Measurements from ENCODE around the gene FCHSD1.

The FCHSD1 gene

DNA sequence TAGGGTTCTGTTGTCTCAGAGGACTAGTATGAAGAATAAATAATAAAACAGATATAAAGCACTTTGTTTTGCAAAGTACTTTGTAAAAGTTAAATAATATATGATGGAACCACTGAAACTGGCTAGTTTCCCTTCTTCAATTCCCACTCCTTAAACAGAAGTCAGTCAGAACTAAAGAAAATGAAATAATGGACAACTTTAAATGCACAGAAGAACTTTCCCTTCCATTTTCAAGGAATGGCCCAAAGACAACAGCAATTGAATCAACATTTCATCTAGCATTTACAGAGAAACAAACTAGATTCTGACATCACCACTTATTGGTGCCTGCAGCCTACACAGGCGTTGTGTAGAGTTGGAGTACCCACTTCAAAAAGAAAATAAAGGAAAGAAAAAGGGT is 48.6 kb downstream of the FCHSD1 start:
- no CpG with 5 or more reads among the region's 1 CpG for WGBS (ENCODE audit: insufficient coverage, insufficient read length)
- H3K4me1 ChIP-seq (ENCODE audit: control insufficient read depth, insufficient read depth, low read length), result no peaks in the 10 kb centered on the region

DNA sequence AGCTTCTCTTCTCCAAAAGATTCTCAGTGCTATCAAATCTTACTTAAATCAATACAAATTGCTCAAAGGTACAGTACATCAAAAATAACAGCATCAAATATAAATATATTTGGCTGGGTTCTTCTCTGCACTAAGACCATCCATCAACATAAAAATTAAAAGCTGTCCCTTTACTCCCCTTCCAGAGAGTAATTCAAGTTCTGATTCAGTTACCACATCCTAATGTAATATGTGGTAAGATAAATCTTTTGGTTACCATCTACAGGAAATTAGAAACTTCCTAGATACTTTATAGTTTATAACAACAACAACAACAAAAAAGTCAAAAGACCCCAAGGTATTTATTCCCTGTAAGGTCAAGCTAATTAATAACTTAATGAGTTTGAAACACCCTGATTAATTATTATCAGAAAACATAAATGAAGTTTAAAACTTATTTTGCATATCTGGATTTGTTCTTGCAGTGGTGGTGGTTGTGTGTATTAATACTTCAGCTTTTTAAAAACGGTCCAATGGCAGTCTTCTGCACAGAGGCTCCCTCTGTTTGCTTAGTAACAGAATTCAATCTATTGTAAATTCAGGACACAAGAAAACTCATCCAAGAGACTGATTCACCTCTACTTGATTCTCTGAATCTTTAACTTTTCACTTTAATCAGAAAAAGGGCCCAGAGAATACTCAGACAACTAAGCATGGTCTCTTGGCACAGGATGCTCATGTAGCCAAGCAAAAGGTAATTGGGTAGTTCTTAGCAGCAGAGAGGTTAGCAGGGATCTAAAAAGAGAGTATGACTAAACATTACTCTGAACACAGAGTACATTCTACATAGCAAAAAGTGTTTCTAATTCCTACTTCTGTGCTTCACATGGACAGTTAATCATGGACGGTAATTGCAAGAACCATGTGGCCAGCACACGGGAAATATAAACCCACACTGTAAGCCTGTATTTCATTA is 52.5 kb downstream of the FCHSD1 start:
- no peaks in the 10 kb centered on the region for H3K27me3 ChIP-seq (ENCODE audit: control insufficient read depth, insufficient read depth, low read length)
- WGBS (ENCODE audit: insufficient coverage, insufficient read length), result no CpG with 5 or more reads among the region's 3 CpGs
- H3K9me3 ChIP-seq (ENCODE audit: control insufficient read depth, insufficient read depth, low read length), result no peaks in the 10 kb centered on the region

More for the DNA sequence above, 48.6 kb downstream of the FCHSD1 start:
- Histone ChIP-seq H3K27me3 (ENCODE audit: control insufficient read depth, insufficient read depth, low read length) (no peaks in the 10 kb centered on the region), H3K9me3 (ENCODE audit: control insufficient read depth, insufficient read depth, low read length) (no peaks in the 10 kb centered on the region), H3K36me3 (ENCODE audit: control insufficient read depth, insufficient read depth, low read length) (no peaks in the 10 kb centered on the region), H3K27ac (ENCODE audit: low read length) (no peak overlapping the region), H3K4me3 (ENCODE audit: low read length) (no peak overlapping the region)
- no peak for DNase-seq (ENCODE audit: low read depth, low spot score)

DNA sequence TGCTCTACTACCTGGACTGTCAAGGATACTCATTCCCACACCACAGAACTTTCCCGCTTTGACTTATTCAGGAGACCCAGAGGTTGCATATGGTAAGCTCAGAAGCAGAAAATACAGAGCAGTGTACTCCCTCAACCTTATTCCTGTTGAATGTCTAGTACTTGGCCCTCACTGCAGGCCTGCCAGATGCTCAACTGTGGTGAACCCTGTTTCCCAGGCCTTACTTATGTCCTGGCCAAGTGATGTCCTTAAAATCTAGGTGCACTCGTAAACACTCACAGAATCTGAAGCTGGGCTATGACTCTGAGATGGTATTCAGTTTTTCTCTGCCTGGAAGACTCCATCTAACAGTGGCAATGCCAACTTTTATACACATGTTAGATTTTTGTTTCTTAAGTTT is 53.4 kb downstream of the FCHSD1 start:
- no peak for DNase-seq (ENCODE audit: low read depth, low spot score)
- Histone ChIP-seq H3K9me3 (ENCODE audit: control insufficient read depth, insufficient read depth, low read length) (no peaks in the 10 kb centered on the region), H3K36me3 (ENCODE audit: control insufficient read depth, insufficient read depth, low read length) (no peaks in the 10 kb centered on the region), H3K27ac (ENCODE audit: low read length) (no peak overlapping the region), H3K27me3 (ENCODE audit: control insufficient read depth, insufficient read depth, low read length) (no peaks in the 10 kb centered on the region), H3K4me1 (ENCODE audit: control insufficient read depth, insufficient read depth, low read length) (no peaks in the 10 kb centered on the region), H3K4me3 (ENCODE audit: low read length) (no peak overlapping the region)
- WGBS (ENCODE audit: insufficient coverage, insufficient read length), result no CpG with 5 or more reads among the region's 2 CpGs

More for the DNA sequence above, 52.5 kb downstream of the FCHSD1 start:
- no peak overlapping the region for H3K27ac ChIP-seq (ENCODE audit: low read length)
- no peaks in the 10 kb centered on the region for H3K4me1 ChIP-seq (ENCODE audit: control insufficient read depth, insufficient read depth, low read length)
- H3K4me3 ChIP-seq (ENCODE audit: low read length), result no peak overlapping the region
- DNase-seq (ENCODE audit: low read depth, low spot score), result no peak
- H3K36me3 ChIP-seq (ENCODE audit: control insufficient read depth, insufficient read depth, low read length), result no peaks in the 10 kb centered on the region

DNA sequence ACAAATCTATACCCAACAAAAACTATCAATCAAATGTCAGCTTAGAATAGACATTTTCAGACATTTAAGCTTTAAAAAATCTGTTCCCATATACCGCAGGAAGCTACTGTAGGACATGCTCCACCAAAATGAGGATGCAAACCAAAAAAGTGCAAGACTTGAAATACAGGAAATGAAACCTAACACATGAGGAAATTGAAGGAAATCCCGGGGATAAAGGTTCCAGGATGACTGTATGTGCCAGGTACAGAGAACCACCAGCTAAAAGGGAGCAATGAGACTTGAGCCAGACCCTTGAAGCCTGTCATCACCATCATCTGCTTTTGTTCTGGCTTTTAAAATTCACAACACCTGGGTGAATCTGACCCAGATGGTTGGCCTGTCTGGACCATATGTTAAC is 53.8 kb downstream of the FCHSD1 start:
- Histone ChIP-seq H3K4me1 (ENCODE audit: control insufficient read depth, insufficient read depth, low read length) (no peaks in the 10 kb centered on the region), H3K27me3 (ENCODE audit: control insufficient read depth, insufficient read depth, low read length) (no peaks in the 10 kb centered on the region), H3K36me3 (ENCODE audit: control insufficient read depth, insufficient read depth, low read length) (no peaks in the 10 kb centered on the region), H3K4me3 (ENCODE audit: low read length) (no peak overlapping the region), H3K9me3 (ENCODE audit: control insufficient read depth, insufficient read depth, low read length) (no peaks in the 10 kb centered on the region), H3K27ac (ENCODE audit: low read length) (no peak overlapping the region)
- no CpG with 5 or more reads among the region's 2 CpGs for WGBS (ENCODE audit: insufficient coverage, insufficient read length)
- no peak for DNase-seq (ENCODE audit: low read depth, low spot score)

DNA sequence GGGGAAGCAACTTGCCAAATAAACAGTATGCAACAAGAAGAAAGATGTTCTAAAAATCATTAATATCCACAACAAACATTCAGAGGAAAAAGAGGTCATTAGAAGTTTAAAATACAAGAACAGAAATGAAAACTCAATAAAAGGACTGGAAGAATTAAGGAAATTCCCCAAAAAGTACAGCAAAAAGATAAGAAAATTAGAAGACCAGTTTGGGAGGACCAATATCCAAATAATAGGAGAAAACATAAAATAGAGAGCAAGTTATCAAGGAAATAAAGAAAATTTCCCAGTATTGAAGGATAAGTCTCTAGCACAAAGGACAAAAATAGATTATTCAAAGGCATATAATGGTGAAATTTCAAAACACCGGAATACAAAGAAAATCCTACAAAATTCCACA is 54.4 kb downstream of the FCHSD1 start:
- Histone ChIP-seq H3K9me3 (ENCODE audit: control insufficient read depth, insufficient read depth, low read length) (no peaks in the 10 kb centered on the region), H3K4me1 (ENCODE audit: control insufficient read depth, insufficient read depth, low read length) (no peaks in the 10 kb centered on the region), H3K27ac (ENCODE audit: low read length) (no peak overlapping the region), H3K27me3 (ENCODE audit: control insufficient read depth, insufficient read depth, low read length) (no peaks in the 10 kb centered on the region), H3K36me3 (ENCODE audit: control insufficient read depth, insufficient read depth, low read length) (no peaks in the 10 kb centered on the region), H3K4me3 (ENCODE audit: low read length) (no peak overlapping the region)
- no CpG with 5 or more reads among the region's 1 CpG for WGBS (ENCODE audit: insufficient coverage, insufficient read length)
- no peak for DNase-seq (ENCODE audit: low read depth, low spot score)

DNA sequence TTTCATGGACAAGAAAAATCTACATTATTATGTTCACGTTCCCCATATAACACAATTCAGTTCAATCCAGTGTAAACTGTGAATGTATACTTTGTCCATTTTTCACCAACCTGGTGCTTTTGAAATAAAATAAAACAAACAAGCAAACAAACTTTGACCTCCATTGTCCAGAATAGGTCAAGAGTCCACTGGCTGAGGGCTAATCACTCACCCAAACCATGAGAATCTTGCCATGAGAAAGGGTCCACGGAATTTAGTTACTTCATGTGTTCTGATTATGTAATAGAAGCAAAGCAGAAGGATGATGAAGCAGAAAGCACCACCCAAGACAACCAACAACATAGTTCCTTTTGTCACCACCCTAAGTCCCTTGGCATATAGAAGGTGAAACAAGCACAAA is 61.1 kb downstream of the FCHSD1 start:
- no peak overlapping the region for H3K4me3 ChIP-seq (ENCODE audit: low read length)
- H3K4me1 ChIP-seq (ENCODE audit: control insufficient read depth, insufficient read depth, low read length), result no peaks in the 10 kb centered on the region
- no peak overlapping the region for H3K27ac ChIP-seq (ENCODE audit: low read length)
- no peaks in the 10 kb centered on the region; the same call in 1 of the 2 replicates for H3K36me3 ChIP-seq (ENCODE audit: control insufficient read depth, insufficient read depth, low read length)
- H3K27me3 ChIP-seq (ENCODE audit: control insufficient read depth, insufficient read depth, low read length), result no peaks in the 10 kb centered on the region
- H3K9me3 ChIP-seq (ENCODE audit: control insufficient read depth, insufficient read depth, low read length), result no peaks in the 10 kb centered on the region
- WGBS (ENCODE audit: insufficient coverage, insufficient read length), result no CpG with 5 or more reads among the region's 2 CpGs
- no peak for DNase-seq (ENCODE audit: low read depth, low spot score)
